IMR-90 (cell line): ENCODE results near the gene SLC26A11. TPM values are rescaled to one million over a fixed set of nuclear protein-coding genes. Genes with fewer than 3 reads are reported as not detected.

Source experiments
- ATAC-seq: fragments of 200-7000 bp; cut with Tn5 transposase; 2 replicates; pipeline ENCODE4 v1.9.1; 2020; ENCODE audit warnings: low read depth, mild to moderate bottlenecking, moderate library complexity
- BruUV-seq: library from RNA; stranded (reverse); fragments of 400-500 nt; replicated peaks from 2 replicates; lab custom pipeline; 2021; lab: Mats Ljungman, UMichigan
- CTCF ChIA-PET: fragments of 300-600 bp; formaldehyde crosslinking; extraction: SDS; loops from one replicate; lab custom pipeline; 2021; ENCODE audit warnings: antibody characterized with exemption; lab: Yijun Ruan, JAX
- POLR2A ChIA-PET: fragments of 300-600 bp; sonication (Branson Sonifier 250); formaldehyde crosslinking; loops from one replicate; lab custom pipeline; 2022; ENCODE audit warnings: antibody characterized with exemption; ENCODE audit not compliant: unreplicated experiment; lab: Charles Lee
- DNase-seq: peaks from one replicate; pipeline ENCODE4 v3.0.0; 2013
- H2AFZ ChIP-seq: replicated peaks from 2 replicates; pipeline ENCODE3; 2013; ENCODE audit warnings: low read length, mild to moderate bottlenecking; ENCODE audit not compliant: poor library complexity
- H2AK5ac ChIP-seq: 2 replicates; pipeline ENCODE4 v1.6.1; 2013; ENCODE audit warnings: low read depth, low read length, inconsistent platforms
- H2AK9ac ChIP-seq: replicated peaks from 2 replicates; pipeline ENCODE3; 2013; ENCODE audit warnings: mild to moderate bottlenecking, low read depth, low read length, moderate library complexity; ENCODE audit not compliant: poor library complexity
- H2BK120ac ChIP-seq: 2 replicates; pipeline ENCODE4 v1.6.1; 2013; ENCODE audit warnings: low read depth, low read length, inconsistent platforms
- H2BK15ac ChIP-seq: 3 replicates; pipeline ENCODE4 v1.6.1; 2013; ENCODE audit warnings: low read depth, low read length, inconsistent platforms
- H2BK20ac ChIP-seq: 2 replicates; pipeline ENCODE4 v1.6.1; 2013; ENCODE audit warnings: low read depth, mild to moderate bottlenecking, inconsistent platforms, low read length, moderate library complexity
- H2BK5ac ChIP-seq: 2 replicates; pipeline ENCODE4 v1.6.1; 2013; ENCODE audit warnings: mild to moderate bottlenecking, low read depth, low read length, inconsistent platforms; ENCODE audit not compliant: poor library complexity, severe bottlenecking
- H3K14ac ChIP-seq: replicated peaks from 2 replicates; pipeline ENCODE4 v1.6.1; 2013; ENCODE audit warnings: low read depth, low read length, inconsistent platforms
- H3K18ac ChIP-seq: 2 replicates; pipeline ENCODE4 v1.6.1; 2013; ENCODE audit warnings: low read depth, low read length, control low read depth
- H3K23ac ChIP-seq: 2 replicates; pipeline ENCODE4 v1.6.1; 2013; ENCODE audit warnings: low read depth, low read length, inconsistent platforms
- H3K27ac ChIP-seq: 2 replicates; pipeline ENCODE4 v1.5.1; 2013; ENCODE audit warnings: mild to moderate bottlenecking, control low read depth, low read length; ENCODE audit not compliant: insufficient read depth
- H3K27me3 ChIP-seq: 2 replicates; pipeline ENCODE4 v1.6.1; 2013; ENCODE audit warnings: low read length; ENCODE audit not compliant: control insufficient read depth, insufficient read depth
- H3K36me3 ChIP-seq: 2 replicates; pipeline ENCODE4 v1.6.1; 2013; ENCODE audit warnings: low read length, mixed read lengths; ENCODE audit not compliant: control insufficient read depth, insufficient read depth
- H3K4ac ChIP-seq: 2 replicates; pipeline ENCODE4 v1.6.1; 2013; ENCODE audit warnings: low read depth, low read length, inconsistent platforms
- H3K4me1 ChIP-seq: 2 replicates; pipeline ENCODE4 v1.6.1; 2013; ENCODE audit warnings: low read length, mixed read lengths; ENCODE audit not compliant: control insufficient read depth, insufficient read depth
- H3K4me2 ChIP-seq: 2 replicates; pipeline ENCODE4 v1.6.1; 2013; ENCODE audit warnings: low read depth, mild to moderate bottlenecking, control low read depth, low read length, moderate library complexity
- H3K4me3 ChIP-seq: 2 replicates; pipeline ENCODE4 v1.5.1; 2013; ENCODE audit warnings: low read depth, mild to moderate bottlenecking, control low read depth, low read length, moderate library complexity; ENCODE audit not compliant: insufficient read depth
- H3K56ac ChIP-seq: 2 replicates; pipeline ENCODE4 v1.6.1; 2013; ENCODE audit warnings: low read length, inconsistent platforms; ENCODE audit not compliant: insufficient read depth; ENCODE audit errors: extremely low read depth
- H3K79me1 ChIP-seq, 2 experiments: 2 replicates each; pipeline ENCODE4 v1.6.1; 2013; ENCODE audit warnings: low read length in 2 of 2, inconsistent platforms in 1 of 2, low read depth in 1 of 2
- H3K9ac ChIP-seq: 2 replicates; pipeline ENCODE4 v1.6.1; 2013; ENCODE audit warnings: low read depth, low read length, control low read depth
- H3K9me1 ChIP-seq: 2 replicates; pipeline ENCODE4 v1.6.1; 2013; ENCODE audit warnings: low read length, inconsistent platforms; ENCODE audit not compliant: insufficient read depth
- H3K9me3 ChIP-seq: 2 replicates; pipeline ENCODE4 v1.6.1; 2013; ENCODE audit warnings: low read length; ENCODE audit not compliant: control insufficient read depth, insufficient read depth
- H4K20me1 ChIP-seq: 2 replicates; pipeline ENCODE4 v1.6.1; 2013; ENCODE audit warnings: low read length, inconsistent platforms; ENCODE audit not compliant: insufficient read depth
- H4K5ac ChIP-seq: 2 replicates; pipeline ENCODE4 v1.6.1; 2013; ENCODE audit warnings: mild to moderate bottlenecking, low read depth, low read length, control low read depth
- H4K8ac ChIP-seq, 2 experiments: 2 replicates each; pipeline ENCODE4 v1.6.1; 2013; ENCODE audit warnings: low read depth in 2 of 2, low read length in 2 of 2, control low read depth in 1 of 2, inconsistent platforms in 1 of 2
- H4K91ac ChIP-seq: 2 replicates; pipeline ENCODE4 v1.6.1; 2013; ENCODE audit warnings: low read depth, low read length, inconsistent platforms; ENCODE audit not compliant: insufficient read depth
- CEBPB ChIP-seq: IDR thresholded peaks from 2 replicates; pipeline ENCODE4 v1.6.1; 2012; ENCODE audit warnings: low read depth, low read length, improper control_type of control experiment
- CHD1 ChIP-seq: IDR thresholded peaks from 2 replicates; pipeline ENCODE4 v1.6.1; 2012; ENCODE audit warnings: low read depth, low read length, improper control_type of control experiment
- FOS ChIP-seq: fragments of 150-350 bp; IDR thresholded peaks from 2 replicates; pipeline ENCODE4 v1.6.1; 2016; ENCODE audit warnings: low read depth, low read length
- MAFK ChIP-seq: IDR thresholded peaks from 2 replicates; pipeline ENCODE4 v1.6.1; 2012; ENCODE audit warnings: low read depth, low read length, improper control_type of control experiment
- MAZ ChIP-seq: IDR thresholded peaks from 2 replicates; pipeline ENCODE4 v1.6.1; 2012; ENCODE audit warnings: low read depth, mild to moderate bottlenecking, low read length, improper control_type of control experiment, moderate library complexity, borderline replicate concordance
- RFX5 ChIP-seq: IDR thresholded peaks from 2 replicates; pipeline ENCODE4 v1.8.0; 2012; ENCODE audit warnings: low read depth, mild to moderate bottlenecking, low read length, moderate library complexity
- WGBS, 2 experiments: methylation state at CpG; one replicate each; pipeline versions ENCODE4 v1.1.5 to v1.1.7; 2013; ENCODE audit warnings: missing lambda C conversion rate in 2 of 2; ENCODE audit not compliant: insufficient read length in 1 of 2; ENCODE audit errors: extremely low coverage in 2 of 2; 5-methylcytosine and 5-hydroxymethylcytosine counted together
- dilution Hi-C: fragments of 300-500 bp; cut with HindIII; formaldehyde crosslinking; loops from one replicate; pipeline ENCODE4 v1.14.3; 2018; ENCODE audit warnings: low sequenced_read_pairs; ENCODE audit not compliant: unreplicated experiment
- in situ Hi-C: fragments of 300-500 bp; cut with MboI; formaldehyde crosslinking; loops from 3 replicates; pipeline ENCODE4 v1.14.3; 2019; ENCODE audit warnings: low sequenced_read_pairs, inconsistent platforms, mixed read lengths
- intact Hi-C: fragments of 100-400 bp; cut with micrococcal nuclease; formaldehyde crosslinking; loops from 2 replicates; pipeline ENCODE4 v1.10.0; 2022
- polyA plus RNA-seq, 3 experiments: library from polyadenylated mRNA; depleted of rRNA; stranded (reverse); fragments of >200 nt; gene quantifications; 2 replicates each; pipeline ENCODE4 v1.2.3, GENCODE V29; 2012; ENCODE audit warnings: low replicate concordance in 1 of 3
- total RNA-seq: library from RNA; depleted of rRNA; stranded (reverse); fragments of >200 nt; gene quantifications from 2 replicates; pipeline ENCODE4 v1.2.3, GENCODE V29; 2012
- TF ChIP-seq, protein P1 (sequence below): conservative IDR thresholded peaks from 2 replicates; pipeline ENCODE4 v1.5.1; 2012; ENCODE audit warnings: mild to moderate bottlenecking, low read depth, low read length, improper control_type of control experiment

The SLC26A11 gene
- total and polyA plus RNA-seq, 2 of the 4 experiments (the other 2 are of a cell fraction) = 3.2 to 15.6 TPM

DNA sequence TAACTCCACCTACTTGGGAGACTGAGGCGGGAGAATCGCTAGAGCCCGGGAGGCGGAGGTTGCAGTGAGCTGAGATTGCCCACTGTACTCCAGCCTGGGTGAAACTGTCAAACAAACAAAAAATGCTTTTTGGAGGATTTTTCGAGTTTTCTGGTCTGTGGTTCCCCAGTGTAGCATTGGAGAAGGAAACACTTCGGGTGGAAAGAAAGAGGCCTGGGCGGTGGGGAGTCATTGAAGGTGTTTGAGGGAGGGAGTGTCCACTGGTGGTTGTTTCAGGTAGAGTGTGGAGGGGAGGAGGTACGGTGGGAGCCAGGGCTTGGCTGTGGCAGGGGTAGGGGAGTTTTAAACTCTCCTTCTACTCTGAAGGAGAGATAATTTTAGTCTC lies 41.7 kb downstream of the SLC26A11 start (continued):
- TF ChIP-seq, protein P1, sequence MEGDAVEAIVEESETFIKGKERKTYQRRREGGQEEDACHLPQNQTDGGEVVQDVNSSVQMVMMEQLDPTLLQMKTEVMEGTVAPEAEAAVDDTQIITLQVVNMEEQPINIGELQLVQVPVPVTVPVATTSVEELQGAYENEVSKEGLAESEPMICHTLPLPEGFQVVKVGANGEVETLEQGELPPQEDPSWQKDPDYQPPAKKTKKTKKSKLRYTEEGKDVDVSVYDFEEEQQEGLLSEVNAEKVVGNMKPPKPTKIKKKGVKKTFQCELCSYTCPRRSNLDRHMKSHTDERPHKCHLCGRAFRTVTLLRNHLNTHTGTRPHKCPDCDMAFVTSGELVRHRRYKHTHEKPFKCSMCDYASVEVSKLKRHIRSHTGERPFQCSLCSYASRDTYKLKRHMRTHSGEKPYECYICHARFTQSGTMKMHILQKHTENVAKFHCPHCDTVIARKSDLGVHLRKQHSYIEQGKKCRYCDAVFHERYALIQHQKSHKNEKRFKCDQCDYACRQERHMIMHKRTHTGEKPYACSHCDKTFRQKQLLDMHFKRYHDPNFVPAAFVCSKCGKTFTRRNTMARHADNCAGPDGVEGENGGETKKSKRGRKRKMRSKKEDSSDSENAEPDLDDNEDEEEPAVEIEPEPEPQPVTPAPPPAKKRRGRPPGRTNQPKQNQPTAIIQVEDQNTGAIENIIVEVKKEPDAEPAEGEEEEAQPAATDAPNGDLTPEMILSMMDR = no peak
- no peak for TF ChIP-seq MAFK

DNA sequence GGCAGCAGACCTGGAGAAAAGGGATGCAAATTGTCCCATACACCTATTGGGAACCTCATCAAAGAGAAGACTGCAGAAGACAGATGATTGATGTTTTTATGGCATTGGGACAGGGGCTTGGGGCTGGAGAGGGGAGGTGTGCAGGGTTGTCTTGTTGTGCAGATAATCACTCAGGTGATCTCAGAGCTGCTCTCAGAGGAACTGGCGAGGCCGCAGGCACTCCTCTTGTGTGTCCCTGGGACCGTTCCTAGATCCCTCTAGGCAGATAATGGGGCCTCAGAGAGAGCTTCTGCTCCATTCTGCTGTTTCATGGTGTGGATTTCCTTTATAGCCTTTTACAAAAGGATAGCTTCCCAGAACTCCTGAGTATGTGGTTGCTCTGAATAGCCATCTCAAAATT lies 42.1 kb downstream of the SLC26A11 start:
- in situ Hi-C loops (no loop called here), dilution Hi-C loops (no loop called here), intact Hi-C loops (loop anchor here (5.0 kb wide), 2 partner anchors 40 to 255 kb away; partner anchors contain the start of genes SGSH and SLC26A11)
- no peak overlapping the region for H4K91ac ChIP-seq
- H3K56ac ChIP-seq = no peak overlapping the region
- H3K27ac ChIP-seq = peak overlapping the region; percentile 66; the same call in 1 of the 2 replicates
- no peak for TF ChIP-seq FOS
- TF ChIP-seq CEBPB = no peak
- TF ChIP-seq, protein P1 = no peak
- no peak for TF ChIP-seq CHD1
- TF ChIP-seq RFX5 = no peak
- TF ChIP-seq MAZ = no peak
- H2AFZ ChIP-seq = no peak overlapping the region
- H4K20me1 ChIP-seq = no peaks in the 10 kb centered on the region; the same call in 1 of the 2 replicates
- peaks cover 16% of the 10 kb centered on the region for H3K36me3 ChIP-seq
- ChIA-PET CTCF (interaction anchor here (0.6 kb wide), 1 partner anchor 104 kb away, joined by 5 read pairs; no protein-coding TSS in a partner anchor), POLR2A (no interaction called here)
- H3K27me3 ChIP-seq = no peaks in the 10 kb centered on the region
- no peak overlapping the region for H2BK20ac ChIP-seq
- H3K4ac ChIP-seq = peak overlapping the region; percentile 97; the same call in 1 of the 2 replicates
- peak overlapping the region; percentile 7 for H2BK5ac ChIP-seq
- 88% methylated on average over 3 of the region's 3 CpGs; no CpG with 5 or more reads in 1 of the 2 experiments for WGBS, 2 experiments
- H3K9me3 ChIP-seq = no peaks in the 10 kb centered on the region
- H3K14ac ChIP-seq = no peak overlapping the region
- H3K4me2 ChIP-seq = peak overlapping the region; percentile 82
- no TSS peak for BruUV-seq
- no peak overlapping the region for H3K4me3 ChIP-seq
- peaks cover 16 to 48% of the 10 kb centered on the region in 2 experiments; a peak in 2 of 4 replicates for H3K79me1 ChIP-seq
- peak overlapping the region; percentile 98 for H3K23ac ChIP-seq
- peak overlapping the region; percentile 92 for H2AK9ac ChIP-seq
- no peak overlapping the region for H2BK120ac ChIP-seq
- peak overlapping the region; percentile 0; the same call in 1 of the 2 replicates for H2AK5ac ChIP-seq
- H4K8ac ChIP-seq = peak overlapping the region; percentile 26 to 97; a peak in 2 of 4 replicates
- DNase-seq (no peak), ATAC-seq (no peak)
- H3K18ac ChIP-seq = no peak overlapping the region
- 0 out of 2 replicates have a peak, but pooled peaks cover 3% of the 10 kb centered on the region for H3K9me1 ChIP-seq
- H3K9ac ChIP-seq = peak overlapping the region; percentile 96; the same call in 1 of the 2 replicates
- H3K4me1 ChIP-seq = peaks cover 20% of the 10 kb centered on the region
- H4K5ac ChIP-seq = no peak overlapping the region
- no peak overlapping the region for H2BK15ac ChIP-seq
